Mesothelial cell of epicardium (in vitro differentiated cells): ENCODE results near the gene ZMYM4. TPM values are rescaled to one million over a fixed set of nuclear protein-coding genes. Genes with fewer than 3 reads are reported as not detected.
A peak's percentile ranks its signal among the peaks of the same experiment; 100 is the strongest.

ENCODE experiments used
- DNase-seq, 2 experiments: peaks; one replicate each; pipeline ENCODE4 v3.0.0; 2021; ENCODE audit warnings: low spot score in 2 of 2; ENCODE audit not compliant: unreplicated experiment in 2 of 2
- H3K27ac Mint-ChIP-seq: 2 replicates; pipeline ENCODE4 v1.8.0; 2021; ENCODE audit warnings: mixed read lengths
- H3K27me3 Mint-ChIP-seq: 2 replicates; pipeline ENCODE4 v1.8.0; 2021; ENCODE audit warnings: low read depth, mixed read lengths
- H3K36me3 Mint-ChIP-seq: 2 replicates; pipeline ENCODE4 v1.8.0; 2021; ENCODE audit warnings: mixed read lengths
- H3K4me1 Mint-ChIP-seq: 2 replicates; pipeline ENCODE4 v1.8.0; 2021; ENCODE audit warnings: mixed read lengths
- H3K4me3 Mint-ChIP-seq: 2 replicates; pipeline ENCODE4 v1.8.0; 2021; ENCODE audit warnings: mild to moderate bottlenecking, moderate library complexity, mixed read lengths
- H3K9me3 Mint-ChIP-seq: 2 replicates; pipeline ENCODE4 v1.8.0; 2021; ENCODE audit warnings: mixed read lengths
- CTCF ChIP-seq: fragments of 200-600 bp; sonication (generic); IDR thresholded peaks from one replicate; pipeline ENCODE4 v1.5.0; 2021; ENCODE audit warnings: antibody characterized with exemption; ENCODE audit not compliant: unreplicated experiment
- total RNA-seq: library from RNA; stranded (reverse); gene quantifications from 3 replicates; pipeline ENCODE4 v1.2.1, GENCODE V29; 2021

ZMYM4 gene
- total RNA-seq, 1 donor from 2014 or later, result 91.3 TPM

GRCh38 chr1:35297886-35298285 lies 29.4 kb downstream of the ZMYM4 start:
- peaks cover 10% of the 10 kb centered on the region for H3K9me3 Mint-ChIP-seq
- DNase-seq, result no peak
- no peaks in the 10 kb centered on the region for H3K27me3 Mint-ChIP-seq
- no peak overlapping the region for H3K27ac Mint-ChIP-seq
- no peaks in the 10 kb centered on the region for H3K4me1 Mint-ChIP-seq
- no peak overlapping the region for H3K4me3 Mint-ChIP-seq
- peaks cover 34% of the 10 kb centered on the region for H3K36me3 Mint-ChIP-seq
- TF ChIP-seq CTCF, result no peak

DNA sequence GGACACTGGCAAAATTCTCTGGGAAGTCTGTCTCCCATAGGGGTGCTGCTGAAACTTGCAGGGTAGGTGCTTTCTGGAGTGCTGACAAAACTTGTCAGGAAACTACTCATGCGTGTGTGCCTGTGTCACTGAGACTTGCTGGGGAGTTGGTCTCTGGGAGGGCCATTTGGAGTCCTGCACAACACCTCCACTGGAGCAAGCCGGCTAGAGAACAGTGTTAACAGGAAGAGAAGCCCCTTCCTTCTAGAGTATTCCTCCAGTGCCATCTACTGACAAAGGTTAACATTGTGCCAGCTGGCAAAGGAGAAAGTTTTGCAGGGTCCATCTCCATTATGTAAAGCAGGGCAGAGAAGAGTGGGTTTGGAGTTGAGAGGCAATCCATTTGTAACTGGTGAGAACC lies 30.0 kb downstream of the ZMYM4 start:
- TF ChIP-seq CTCF, result no peak
- no peak for DNase-seq
- H3K4me1 Mint-ChIP-seq, result no peaks in the 10 kb centered on the region
- peaks cover 33% of the 10 kb centered on the region for H3K36me3 Mint-ChIP-seq
- H3K4me3 Mint-ChIP-seq, result no peak overlapping the region
- H3K27me3 Mint-ChIP-seq, result no peaks in the 10 kb centered on the region
- H3K9me3 Mint-ChIP-seq, result peaks cover 10% of the 10 kb centered on the region
- peak overlapping the region; percentile 4 for H3K27ac Mint-ChIP-seq

- Mint-ChIP-seq H3K4me1 (no peaks in the 10 kb centered on the region), H3K9me3 (peaks cover 10% of the 10 kb centered on the region), H3K36me3 (peaks cover 30% of the 10 kb centered on the region), H3K27ac (no peak overlapping the region), H3K27me3 (no peaks in the 10 kb centered on the region), H3K4me3 (no peak overlapping the region)
- DNase-seq, result no peak
- TF ChIP-seq CTCF, result no peak
Observed at GRCh38 chr1:35300376-35300775, 31.9 kb downstream of the ZMYM4 start.

DNA sequence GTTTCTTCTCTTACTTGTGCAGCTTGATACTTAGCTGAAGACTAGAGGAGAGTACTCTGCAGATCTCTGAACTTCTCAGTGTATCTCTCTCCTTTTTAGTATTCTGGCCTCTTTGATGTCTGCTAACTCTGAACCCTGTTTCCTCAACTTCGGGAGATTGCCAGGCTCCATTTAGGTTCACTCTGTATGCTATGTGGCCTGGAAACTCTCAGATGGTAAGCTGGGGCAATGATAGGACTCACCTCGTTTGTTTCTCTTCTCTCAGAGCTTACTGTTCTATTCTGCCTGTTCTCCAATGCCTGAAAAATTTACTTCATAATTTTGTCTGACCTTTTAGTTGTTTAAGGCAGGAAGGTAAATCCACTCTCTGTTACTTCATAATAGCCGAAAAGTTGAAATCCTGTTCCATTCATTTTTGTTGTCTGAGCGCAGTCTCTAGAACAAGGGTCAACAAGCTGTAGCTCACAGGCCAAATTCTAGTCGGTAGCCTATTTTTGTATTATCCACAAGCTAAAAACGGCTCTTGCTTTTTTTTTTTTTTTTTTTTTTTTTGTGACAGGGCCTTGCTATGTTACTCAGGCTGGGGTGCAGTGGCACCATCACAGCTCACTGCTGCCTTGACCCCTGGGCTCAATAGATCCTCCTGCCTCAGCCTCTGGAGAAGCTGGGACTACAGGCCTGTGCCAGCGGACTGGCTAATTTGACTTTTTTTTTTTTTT lies 33.3 kb downstream of the ZMYM4 start:
- Mint-ChIP-seq H3K36me3 (peaks cover 27% of the 10 kb centered on the region), H3K27me3 (no peaks in the 10 kb centered on the region), H3K4me1 (no peaks in the 10 kb centered on the region), H3K9me3 (peaks cover 10% of the 10 kb centered on the region), H3K27ac (no peak overlapping the region), H3K4me3 (no peak overlapping the region)
- TF ChIP-seq CTCF, result no peak
- DNase-seq, result no peak

DNA sequence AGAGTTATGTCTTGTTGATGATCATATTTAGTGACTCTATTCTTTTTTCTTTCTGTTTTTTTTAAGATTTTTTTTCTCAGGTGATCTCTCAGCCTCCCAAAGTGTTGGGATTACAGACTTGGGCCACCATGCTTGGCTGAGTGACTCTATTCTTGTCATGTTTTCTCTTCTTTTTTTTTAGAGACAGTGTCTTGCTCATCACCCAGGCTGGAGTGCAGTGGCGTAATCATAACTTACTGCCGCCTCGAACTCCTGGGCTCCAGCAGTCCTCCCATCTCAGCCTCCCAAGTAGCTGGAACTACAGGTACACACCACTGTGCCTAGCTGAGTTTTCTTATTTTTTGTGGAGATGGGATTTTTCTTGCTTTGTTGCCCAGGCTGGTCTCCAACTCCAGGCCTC lies 36.9 kb downstream of the ZMYM4 start:
- Mint-ChIP-seq H3K4me1 (no peaks in the 10 kb centered on the region), H3K27me3 (no peaks in the 10 kb centered on the region), H3K36me3 (peaks cover 23% of the 10 kb centered on the region), H3K4me3 (no peak overlapping the region), H3K9me3 (peaks cover 5% of the 10 kb centered on the region), H3K27ac (no peak overlapping the region)
- TF ChIP-seq CTCF, result no peak
- DNase-seq, result no peak

GRCh38 chr1:35315649-35316048 lies 47.1 kb downstream of the ZMYM4 start:
- Mint-ChIP-seq H3K4me1 (peaks cover 6% of the 10 kb centered on the region), H3K9me3 (peaks cover 10% of the 10 kb centered on the region), H3K27me3 (no peaks in the 10 kb centered on the region), H3K36me3 (peaks cover 26% of the 10 kb centered on the region), H3K27ac (peak overlapping the region; percentile 16), H3K4me3 (no peak overlapping the region)
- no peak for DNase-seq
- TF ChIP-seq CTCF, result no peak
